Kidney epithelial cell (primary cell): ENCODE data around the gene BCR. TPM values are rescaled to one million over a fixed set of nuclear protein-coding genes. Genes with fewer than 3 reads are reported as not detected.

ENCODE experiments used
- total RNA-seq: library from RNA; depleted of rRNA; stranded (reverse); fragments of >200 nt; gene quantifications from 2 replicates; pipeline ENCODE4 v1.2.3, GENCODE V29; 2015

BCR gene
- total RNA-seq, 1 donor from 2014 or later, result 42.5 TPM

Other genes with a start within 250 kb of the BCR start
- 8.0 and 9.2 TPM in 2 replicates for gene GNAZ, start 110.0 kb upstream of the BCR start, total RNA-seq
- gene RSPH14, start 38.5 kb upstream of the BCR start, total RNA-seq, result 0.67 and 1.8 TPM in 2 replicates
- gene RAB36, start 35.0 kb upstream of the BCR start, total RNA-seq, result 5.7 and 6.4 TPM in 2 replicates